ENCODE data around the gene RABEPK.

DNA sequence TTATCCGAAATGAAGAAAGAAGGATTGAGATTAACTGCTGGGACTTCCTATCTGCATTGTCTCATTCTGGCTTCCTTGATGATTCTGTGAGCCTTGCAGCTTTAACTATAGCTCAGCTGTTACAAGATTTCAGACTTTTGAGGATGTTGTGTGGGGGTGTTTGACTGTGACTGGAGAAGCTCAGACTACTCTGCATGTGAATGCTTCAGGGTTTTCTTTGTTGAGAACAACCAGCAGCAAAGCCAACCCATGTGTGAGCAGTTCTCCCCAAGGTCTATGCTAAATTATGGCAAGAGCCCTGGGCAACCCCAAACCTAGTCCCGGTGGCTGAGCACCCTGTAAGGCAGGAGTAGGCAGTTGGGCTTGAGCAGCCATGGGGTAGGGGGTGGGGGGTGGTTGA is 48.6 kb upstream of the RABEPK start:
- TF ChIP-seq CTCF (conservative IDR thresholded peaks at IDR 0.05 in 1 of 2, IDR thresholded peaks at IDR 0.05 in 1 of 2; ENCODE audit: extremely low read depth in 1 of 2, insufficient read depth in 1 of 2, low read depth in 1 of 2, low read length in 2 of 2) (no peak), EZH2 (IDR thresholded peaks at IDR 0.05; ENCODE audit: borderline replicate concordance, low read length) (no peak)
